GM18519 (cell line): ENCODE measurements around the gene CD276.
"Not testable (repeated sequence)": the region's sequence is repeated elsewhere in the genome, so short reads cannot be mapped to it uniquely, and the experiment has no call there.

Experiments
- ATAC-seq: cut with Tn5 transposase; IDR thresholded peaks from one replicate; pipeline ENCODE4 v1.9.1; 2021; ENCODE audit warnings: mild to moderate bottlenecking, moderate library complexity; ENCODE audit not compliant: unreplicated experiment, low FRiP score

The CD276 gene

GRCh38 chr15:73683257-73683776 is 866 bp upstream of the CD276 start:
- ATAC-seq: no peak

GRCh38 chr15:73684581-73685455 is 635 bp downstream of the CD276 start:
- ATAC-seq: no peak

GRCh38 chr15:73685981-73686380 is 1.8 kb downstream of the CD276 start:
- no peak for ATAC-seq

- ATAC-seq: no peak
These were observed 2.6 kb downstream of the CD276 start for GRCh38 chr15:73686781-73687256.

- ATAC-seq: no peak
These were observed 3.2 kb downstream of the CD276 start for GRCh38 chr15:73687351-73687750.

- ATAC-seq: no peak
These were observed 4.3 kb downstream of the CD276 start for GRCh38 chr15:73688455-73688854.

- ATAC-seq: no peak
These were observed 7.2 kb downstream of the CD276 start for GRCh38 chr15:73691396-73691795.

GRCh38 chr15:73694419-73694818 is 10.2 kb downstream of the CD276 start:
- ATAC-seq: no peak

GRCh38 chr15:73695773-73696640 is 11.8 kb downstream of the CD276 start:
- ATAC-seq: no peak

- ATAC-seq: no peak
These were observed 12.4 kb downstream of the CD276 start for GRCh38 chr15:73696641-73697001.

- no peak for ATAC-seq
These were observed 12.9 kb downstream of the CD276 start for GRCh38 chr15:73697033-73697467.

- no peak for ATAC-seq
These were observed 15.3 kb downstream of the CD276 start for GRCh38 chr15:73699249-73700040.

- no peak for ATAC-seq
These were observed 16.1 kb downstream of the CD276 start for GRCh38 chr15:73700041-73700842.

GRCh38 chr15:73702311-73703239 is 18.4 kb downstream of the CD276 start:
- not testable (repeated sequence) for ATAC-seq

- ATAC-seq: not testable (repeated sequence)
These were observed 19.4 kb downstream of the CD276 start for GRCh38 chr15:73703601-73704000.

GRCh38 chr15:73704142-73704868 is 20.1 kb downstream of the CD276 start:
- not testable (repeated sequence) for ATAC-seq

GRCh38 chr15:73704869-73705645 is 20.9 kb downstream of the CD276 start:
- no peak for ATAC-seq
